K562 (cell line): ENCODE results near the gene LLGL2. TPM values are rescaled to one million over a fixed set of nuclear protein-coding genes. Genes with fewer than 3 reads are reported as not detected.

ENCODE experiments used
- ATAC-seq: fragments of 200-7000 bp; cut with Tn5 transposase; 3 replicates; pipeline ENCODE4 v1.9.1; 2020; ENCODE audit warnings: moderate library complexity
- BruUV-seq: library from RNA; stranded (reverse); fragments of 400-500 nt; replicated peaks from 2 replicates; lab custom pipeline; 2021; lab: Mats Ljungman, UMichigan
- CTCF ChIA-PET: fragments of 300-600 bp; formaldehyde crosslinking; extraction: SDS; loops from one replicate; lab custom pipeline; 2021; ENCODE audit warnings: low intra/inter-chr PET ratio; lab: Yijun Ruan, JAX
- POLR2A ChIA-PET: fragments of 300-600, 350-650 bp; sonication (Branson Sonifier 250); formaldehyde crosslinking; extraction: SDS; loops from one replicate; lab custom pipeline; 2021; ENCODE audit warnings: antibody characterized with exemption, inconsistent platforms; lab: Yijun Ruan, JAX
- DNase-seq, 4 experiments: peaks; one replicate each; pipeline versions ENCODE4 v3.0.0 to v3.0.0-alpha.2; 2011 to 2018; ENCODE audit warnings: low spot score in 3 of 4, mixed read lengths in 3 of 4; ENCODE audit errors: extremely low read depth in 1 of 4
- FAIRE-seq: peaks from 2 replicates; lab custom pipeline; 2011; peaks lifted over from hg19 to GRCh38; lab: Jason Lieb, UNC
- H2AFZ ChIP-seq: 2 replicates; pipeline ENCODE4 v1.6.0; 2011; ENCODE audit warnings: low read depth, low read length, control low read depth, inconsistent platforms
- H3K27ac ChIP-seq: fragments of 200-600 bp; 3 replicates; pipeline ENCODE4 v1.8.0; 2011; ENCODE audit warnings: low read depth, mild to moderate bottlenecking, control low read depth, inconsistent platforms, low read length, moderate library complexity, mixed read lengths; ENCODE audit errors: extremely low read depth
- H3K27me3 ChIP-seq, 2 experiments: fragments of 300-600 bp in 1 of 2; 2 replicates in 1 of 2; 3 replicates in 1 of 2; pipeline versions ENCODE4 v1.6.0 to v1.8.0; 2011; ENCODE audit warnings: inconsistent platforms in 2 of 2, low read length in 2 of 2, mild to moderate bottlenecking in 1 of 2, mixed read lengths in 1 of 2, moderate library complexity in 1 of 2; ENCODE audit not compliant: control insufficient read depth in 2 of 2, insufficient read depth in 2 of 2
- H3K36me3 ChIP-seq: fragments of 300-600 bp; 3 replicates; pipeline ENCODE4 v1.8.0; 2011; ENCODE audit warnings: mild to moderate bottlenecking, low read length, inconsistent platforms; ENCODE audit not compliant: control insufficient read depth, insufficient read depth
- H3K4me1 ChIP-seq, 2 experiments: fragments of 200-600 bp in 1 of 2; replicated peaks in 1 of 2; 2 replicates in 1 of 2; 3 replicates in 1 of 2; pipeline versions ENCODE4 v1.5.1 to v1.8.0; 2011; ENCODE audit warnings: inconsistent platforms in 2 of 2, low read length in 2 of 2, mild to moderate bottlenecking in 1 of 2, mixed read lengths in 1 of 2, moderate library complexity in 1 of 2; ENCODE audit not compliant: control insufficient read depth in 2 of 2, insufficient read depth in 2 of 2
- H3K4me2 ChIP-seq: 2 replicates; pipeline ENCODE4 v1.6.1; 2011; ENCODE audit warnings: low read length, control low read depth, inconsistent platforms, mixed read lengths; ENCODE audit not compliant: insufficient read depth
- H3K4me3 ChIP-seq: fragments of 200-600 bp; sonication (generic), shearing (Covaris generic); 2 replicates; pipeline ENCODE4 v1.5.1; 2016; ENCODE audit warnings: control low read depth, inconsistent platforms
- H3K79me2 ChIP-seq: fragments of 200-600 bp; 3 replicates; pipeline ENCODE4 v1.8.0; 2011; ENCODE audit warnings: low read length, inconsistent platforms; ENCODE audit not compliant: control insufficient read depth, insufficient read depth
- H3K9ac ChIP-seq, 2 experiments: 2 replicates each; pipeline versions ENCODE4 v1.6.0 to v1.6.1; 2011; ENCODE audit warnings: low read depth in 2 of 2, low read length in 2 of 2, control low read depth in 1 of 2, inconsistent platforms in 1 of 2, mild to moderate bottlenecking in 1 of 2, mixed read lengths in 1 of 2; ENCODE audit not compliant: insufficient read depth in 1 of 2
- H3K9me1 ChIP-seq: one replicate; pipeline ENCODE4 v1.6.0; 2011; ENCODE audit warnings: inconsistent platforms, mild to moderate bottlenecking, low read length, moderate library complexity; ENCODE audit not compliant: control insufficient read depth, insufficient read depth
- H3K9me3 ChIP-seq: replicated peaks from 2 replicates; pipeline ENCODE4 v1.5.1; 2011; ENCODE audit warnings: low read depth, low read length, inconsistent platforms; ENCODE audit not compliant: control insufficient read depth, insufficient read depth
- H4K20me1 ChIP-seq: replicated peaks from 2 replicates; pipeline ENCODE4 v1.6.1; 2011; ENCODE audit warnings: low read length, inconsistent platforms, mixed read lengths; ENCODE audit not compliant: control insufficient read depth, insufficient read depth
- ADNP ChIP-seq: fragments of 200-800 bp; sonication (Bioruptor generic); IDR thresholded peaks from 2 replicates; pipeline ENCODE4 v1.6.1; 2016; ENCODE audit warnings: missing genetic modification characterization, missing compliant biosample characterization
- ARNT ChIP-seq, 2 experiments: fragments of 450-650 bp; IDR thresholded peaks; 2 replicates each; pipeline ENCODE4 v1.6.1; 2016; ENCODE audit warnings: mild to moderate bottlenecking in 1 of 2
- CTCFL ChIP-seq: IDR thresholded peaks from 2 replicates; pipeline ENCODE4 v1.6.1; 2011; ENCODE audit warnings: borderline replicate concordance, low read depth, mild to moderate bottlenecking, moderate library complexity, low read length; ENCODE audit not compliant: insufficient read depth, poor library complexity, severe bottlenecking
- MED1 ChIP-seq: sonication (generic); formaldehyde crosslinking; IDR thresholded peaks from 2 replicates; pipeline ENCODE4 v1.8.1; 2023; ENCODE audit warnings: missing genetic modification reagents, borderline replicate concordance
- NFIC ChIP-seq: fragments of 450-650 bp; IDR thresholded peaks from 2 replicates; pipeline ENCODE4 v1.6.1; 2017; ENCODE audit warnings: mild to moderate bottlenecking, inconsistent platforms
- RBFOX2 ChIP-seq: fragments of 200-400 bp; formaldehyde crosslinking; IDR thresholded peaks from 2 replicates; pipeline ENCODE4 v1.6.1; 2017; ENCODE audit warnings: low read depth, mild to moderate bottlenecking, low read length, moderate library complexity
- ZBTB33 ChIP-seq: sonication (generic); formaldehyde crosslinking; IDR thresholded peaks from 2 replicates; pipeline ENCODE4 v1.8.1; 2023; ENCODE audit warnings: mild to moderate bottlenecking, missing genetic modification reagents
- WGBS: fragments of 100-300 bp; shearing (Covaris generic); methylation state at CpG from one replicate; pipeline ENCODE4 v1.1.6; 2016; ENCODE audit warnings: low coverage, mixed read lengths; ENCODE audit not compliant: insufficient coverage; ENCODE audit errors: missing lambda C conversion rate; 5-methylcytosine and 5-hydroxymethylcytosine counted together
- in situ Hi-C: fragments of 300-500 bp; cut with MboI; formaldehyde crosslinking; loops from 4 replicates; pipeline ENCODE4 v1.15.0; 2018; ENCODE audit warnings: inconsistent platforms, mixed read lengths
- intact Hi-C: fragments of 100-400 bp; cut with micrococcal nuclease; formaldehyde crosslinking; loops from 2 replicates; pipeline ENCODE4 v1.14.2; 2022
- polyA plus RNA-seq, 8 experiments: library from polyadenylated mRNA; depleted of rRNA in 4 of 8; stranded (reverse) in 5 of 8; unstranded in 3 of 8; fragments of >200 nt; fragmentation: Nextera tagmentation in 2 of 8; fragmentation: Illumina TruSeq in 1 of 8; extraction: Ambion mirVana in 2 of 8; extraction: Trizol in 1 of 8; gene quantifications; 2 replicates each; pipeline versions ENCODE4 v1.2.1 to v1.2.3, GENCODE V29; 2011 to 2014; ENCODE audit warnings: inconsistent platforms in 1 of 8, missing spikeins in 1 of 8
- total RNA-seq, 7 experiments: library from RNA; depleted of rRNA in 6 of 7; stranded (reverse); fragments of >200 nt in 6 of 7; fragmentation: Illumina TruSeq in 2 of 7; extraction: Trizol in 2 of 7; gene quantifications; 2 replicates each; pipeline versions ENCODE4 v1.2.1 to v1.2.3, GENCODE V29; 2011 to 2021; ENCODE audit warnings: low replicate concordance in 1 of 7
- TF ChIP-seq, protein P1 (sequence below): fragments of 250-450 bp; sonication (Bioruptor Pico); IDR thresholded peaks from 2 replicates; pipeline ENCODE4 v1.4.0; 2020; ENCODE audit warnings: borderline replicate concordance
- TF ChIP-seq, protein P2 (sequence below): fragments of 200-800 bp; sonication (Bioruptor generic); IDR thresholded peaks from 2 replicates; pipeline ENCODE4 v1.6.1; 2017; ENCODE audit warnings: missing genetic modification characterization, missing compliant biosample characterization

LLGL2 gene
- total and polyA plus RNA-seq, 9 of the 15 experiments (the other 6 are each of a cell fraction or from before 2014, with no cell fraction given) = 0.32 to 24.4 (median 10.2) TPM

DNA sequence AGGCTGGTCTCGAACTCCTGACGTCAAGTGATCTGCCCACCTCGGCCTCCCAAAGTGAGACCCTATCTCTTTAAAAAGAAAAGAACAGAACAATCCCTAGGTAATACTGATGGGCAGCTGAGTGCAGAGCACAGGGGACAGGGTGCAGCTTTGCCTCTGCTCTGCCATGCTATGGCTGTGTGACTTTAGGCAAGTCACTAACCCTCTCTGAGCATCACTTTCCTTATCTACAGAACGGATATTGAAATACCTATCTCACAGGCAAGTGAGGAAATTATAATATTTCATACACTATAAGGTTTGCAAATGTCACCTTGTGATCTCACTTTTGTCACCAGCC lies 14.3 kb upstream of the LLGL2 start (continued):
- TF ChIP-seq, protein P1, sequence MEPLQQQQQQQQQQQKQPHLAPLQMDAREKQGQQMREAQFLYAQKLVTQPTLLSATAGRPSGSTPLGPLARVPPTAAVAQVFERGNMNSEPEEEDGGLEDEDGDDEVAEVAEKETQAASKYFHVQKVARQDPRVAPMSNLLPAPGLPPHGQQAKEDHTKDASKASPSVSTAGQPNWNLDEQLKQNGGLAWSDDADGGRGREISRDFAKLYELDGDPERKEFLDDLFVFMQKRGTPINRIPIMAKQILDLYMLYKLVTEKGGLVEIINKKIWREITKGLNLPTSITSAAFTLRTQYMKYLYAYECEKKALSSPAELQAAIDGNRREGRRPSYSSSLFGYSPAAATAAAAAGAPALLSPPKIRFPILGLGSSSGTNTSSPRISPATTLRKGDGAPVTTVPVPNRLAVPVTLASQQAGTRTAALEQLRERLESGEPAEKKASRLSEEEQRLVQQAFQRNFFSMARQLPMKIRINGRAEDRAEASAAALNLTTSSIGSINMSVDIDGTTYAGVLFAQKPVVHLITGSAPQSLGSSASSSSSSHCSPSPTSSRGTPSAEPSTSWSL (CRISPR knock-in tag) = no peak
- TF ChIP-seq, all 486 proteins: peak for 9

- Histone ChIP-seq H3K79me2 (peaks cover 2% of the 10 kb centered on the region; the same call in 2 of the 3 replicates), H2AFZ (no peak overlapping the region), H4K20me1 (peaks cover 11% of the 10 kb centered on the region), H3K9ac (peak overlapping the region in 1 of 2 experiments; percentile 87; a peak in 2 of 4 replicates), H3K9me3 (no peaks in the 10 kb centered on the region), H3K4me3 (no peak overlapping the region), H3K27me3 (no peaks in the 10 kb centered on the region), H3K4me2 (peak overlapping the region; percentile 42), H3K9me1 (no peaks in the 10 kb centered on the region), H3K4me1 (peaks cover 18 to 79% of the 10 kb centered on the region in 2 experiments), H3K36me3 (peaks cover 5% of the 10 kb centered on the region; the same call in 1 of the 3 replicates), H3K27ac (no peak overlapping the region)
- in situ Hi-C loops (no loop called here), intact Hi-C loops (no loop called here)
- WGBS = 48% methylated on average over 13 of the region's 13 CpGs
- ATAC-seq (peak; percentile 50), DNase-seq (peak; percentile 74 to 87 (median 78)), FAIRE-seq (peak; percentile 95)
- CTCF ChIA-PET = no interaction called here
- no TSS peak for BruUV-seq
- POLR2A ChIA-PET = interaction anchor here (0.6 to 2.2 kb wide), 6 partner anchors 9 to 45 kb away, joined by 3 to 9 read pairs (median 3); no protein-coding TSS in a partner anchor
- TF ChIP-seq RBFOX2 (no peak), MED1 (no peak), ARNT (IDR thresholded peaks at IDR 0.05) (no peak), ZBTB33 (peak; percentile 95), NFIC (peak; percentile 99), ADNP (tag) (0 out of 2 replicates have a peak, but pooled peaks have one; percentile 1), CTCFL (no peak)
- TF ChIP-seq, protein P2, sequence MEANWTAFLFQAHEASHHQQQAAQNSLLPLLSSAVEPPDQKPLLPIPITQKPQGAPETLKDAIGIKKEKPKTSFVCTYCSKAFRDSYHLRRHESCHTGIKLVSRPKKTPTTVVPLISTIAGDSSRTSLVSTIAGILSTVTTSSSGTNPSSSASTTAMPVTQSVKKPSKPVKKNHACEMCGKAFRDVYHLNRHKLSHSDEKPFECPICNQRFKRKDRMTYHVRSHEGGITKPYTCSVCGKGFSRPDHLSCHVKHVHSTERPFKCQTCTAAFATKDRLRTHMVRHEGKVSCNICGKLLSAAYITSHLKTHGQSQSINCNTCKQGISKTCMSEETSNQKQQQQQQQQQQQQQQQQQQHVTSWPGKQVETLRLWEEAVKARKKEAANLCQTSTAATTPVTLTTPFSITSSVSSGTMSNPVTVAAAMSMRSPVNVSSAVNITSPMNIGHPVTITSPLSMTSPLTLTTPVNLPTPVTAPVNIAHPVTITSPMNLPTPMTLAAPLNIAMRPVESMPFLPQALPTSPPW (CRISPR knock-in tag) = peak; percentile 28; the same call in 1 of the 2 replicates
Measured at GRCh38 chr17:75511610-75512575, 13.6 kb upstream of the LLGL2 start.
